Activated naive CD4-positive, alpha-beta T cell treated with anti-CD3 and anti-CD28 coated beads, Interleukin-2, amount 10 ng/mL, durations not matched to agents 7 days and 5 days (primary cell): ENCODE data around the gene TMEM108.
"Not testable (repeated sequence)": the region's sequence is repeated elsewhere in the genome, so short reads cannot be mapped to it uniquely, and the experiment has no call there.

Experiments
- CTCF ChIA-PET: fragments of 350-600 bp; sonication (Branson Sonifier 250); formaldehyde crosslinking; loops from one replicate; lab custom pipeline; 2021; ENCODE audit warnings: antibody characterized with exemption; lab: Charles Lee
- DNase-seq: peaks from one replicate; pipeline ENCODE4 v3.0.0-alpha.2; 2020
- H3K27ac Mint-ChIP-seq: one replicate; pipeline ENCODE4 v1.8.0; 2021; ENCODE audit warnings: mild to moderate bottlenecking, moderate library complexity, mixed read lengths
- H3K27me3 Mint-ChIP-seq: one replicate; pipeline ENCODE4 v1.8.0; 2021; ENCODE audit warnings: mild to moderate bottlenecking, mixed read lengths
- H3K36me3 Mint-ChIP-seq: one replicate; pipeline ENCODE4 v1.8.0; 2021; ENCODE audit warnings: mixed read lengths
- H3K4me1 Mint-ChIP-seq: one replicate; pipeline ENCODE4 v1.8.0; 2021; ENCODE audit warnings: mixed read lengths
- H3K4me3 Mint-ChIP-seq: one replicate; pipeline ENCODE4 v1.8.0; 2021; ENCODE audit warnings: mild to moderate bottlenecking, moderate library complexity, mixed read lengths
- H3K9me3 Mint-ChIP-seq: one replicate; pipeline ENCODE4 v1.8.0; 2021; ENCODE audit warnings: mixed read lengths

TMEM108 gene

GRCh38 chr3:133038089-133038730, at the start of gene TMEM108:
TSS of gene TMEM108 (plus strand) at chr3:133038391.
- DNase-seq: peak; percentile 44

GRCh38 chr3:132995971-132996370, 42.2 kb upstream of the TMEM108 start:
- no peaks in the 10 kb centered on the region for H3K4me1 Mint-ChIP-seq
- no peak overlapping the region for H3K4me3 Mint-ChIP-seq
- DNase-seq: no peak
- H3K36me3 Mint-ChIP-seq: no peaks in the 10 kb centered on the region
- H3K27ac Mint-ChIP-seq: no peak overlapping the region
- no peaks in the 10 kb centered on the region for H3K9me3 Mint-ChIP-seq
- CTCF ChIA-PET: no interaction called here
- no peaks in the 10 kb centered on the region for H3K27me3 Mint-ChIP-seq

More at GRCh38 chr3:133038089-133038730, at the start of gene TMEM108:
- Mint-ChIP-seq H3K27me3 (peaks cover 47% of the 10 kb centered on the region), H3K36me3 (no peaks in the 10 kb centered on the region), H3K4me3 (peak within 1 kb of the TSS; percentile 28), H3K27ac (no peak within 1 kb of the TSS), H3K9me3 (no peaks in the 10 kb centered on the region), H3K4me1 (peaks cover 4% of the 10 kb centered on the region)
- CTCF ChIA-PET: no interaction called here

- no peak overlapping the region for H3K4me3 Mint-ChIP-seq
- no peaks in the 10 kb centered on the region for H3K36me3 Mint-ChIP-seq
- CTCF ChIA-PET: no interaction called here
Observed at GRCh38 chr3:132997404-132998185, 40.6 kb upstream of the TMEM108 start.

GRCh38 chr3:133005032-133005431, 33.2 kb upstream of the TMEM108 start:
- H3K36me3 Mint-ChIP-seq, H3K4me1 Mint-ChIP-seq, DNase-seq, H3K27me3 Mint-ChIP-seq, H3K9me3 Mint-ChIP-seq, H3K4me3 Mint-ChIP-seq, H3K27ac Mint-ChIP-seq: not testable (repeated sequence)
- CTCF ChIA-PET: interaction anchor here (0.7 kb wide), 1 partner anchor 1672 kb away, joined by 3 read pairs; no protein-coding TSS in a partner anchor

More at GRCh38 chr3:132997404-132998185, 40.6 kb upstream of the TMEM108 start:
- H3K27ac Mint-ChIP-seq: no peak overlapping the region
- H3K27me3 Mint-ChIP-seq: no peaks in the 10 kb centered on the region
- no peak for DNase-seq
- no peaks in the 10 kb centered on the region for H3K4me1 Mint-ChIP-seq
- no peaks in the 10 kb centered on the region for H3K9me3 Mint-ChIP-seq

- no peaks in the 10 kb centered on the region for H3K4me1 Mint-ChIP-seq
Observed at GRCh38 chr3:133007601-133008000, 30.6 kb upstream of the TMEM108 start.

GRCh38 chr3:133014325-133014724, 23.9 kb upstream of the TMEM108 start:
- DNase-seq: no peak
- Mint-ChIP-seq H3K4me1 (no peaks in the 10 kb centered on the region), H3K27ac (no peak overlapping the region), H3K27me3 (no peaks in the 10 kb centered on the region), H3K36me3 (no peaks in the 10 kb centered on the region), H3K4me3 (no peak overlapping the region), H3K9me3 (peaks cover 15% of the 10 kb centered on the region)
- CTCF ChIA-PET: no interaction called here

More at GRCh38 chr3:133007601-133008000, 30.6 kb upstream of the TMEM108 start:
- no peaks in the 10 kb centered on the region for H3K27me3 Mint-ChIP-seq
- H3K27ac Mint-ChIP-seq: no peak overlapping the region
- no peaks in the 10 kb centered on the region for H3K36me3 Mint-ChIP-seq
- CTCF ChIA-PET: no interaction called here
- DNase-seq: no peak
- H3K4me3 Mint-ChIP-seq: no peak overlapping the region
- peaks cover 15% of the 10 kb centered on the region for H3K9me3 Mint-ChIP-seq

GRCh38 chr3:133015573-133015972, 22.6 kb upstream of the TMEM108 start:
- H3K27me3 Mint-ChIP-seq, CTCF ChIA-PET, H3K9me3 Mint-ChIP-seq, H3K27ac Mint-ChIP-seq, DNase-seq, H3K4me1 Mint-ChIP-seq, H3K4me3 Mint-ChIP-seq, H3K36me3 Mint-ChIP-seq: not testable (repeated sequence)

- no peaks in the 10 kb centered on the region for H3K4me1 Mint-ChIP-seq
- H3K9me3 Mint-ChIP-seq: peaks cover 8% of the 10 kb centered on the region
- H3K27ac Mint-ChIP-seq: no peak overlapping the region
- no peak overlapping the region for H3K4me3 Mint-ChIP-seq
- no peak for DNase-seq
- no peaks in the 10 kb centered on the region for H3K36me3 Mint-ChIP-seq
- H3K27me3 Mint-ChIP-seq: no peaks in the 10 kb centered on the region
- CTCF ChIA-PET: no interaction called here
Observed at GRCh38 chr3:133016838-133017309, 21.3 kb upstream of the TMEM108 start.

- Mint-ChIP-seq H3K4me1 (no peaks in the 10 kb centered on the region), H3K36me3 (no peaks in the 10 kb centered on the region), H3K27ac (no peak overlapping the region), H3K27me3 (no peaks in the 10 kb centered on the region), H3K9me3 (no peaks in the 10 kb centered on the region), H3K4me3 (no peak overlapping the region)
- CTCF ChIA-PET: interaction anchor here (1.6 kb wide), 1 partner anchor 88 kb away, joined by 5 read pairs; no protein-coding TSS in a partner anchor
- DNase-seq: no peak
Observed at GRCh38 chr3:133018921-133019320, 19.3 kb upstream of the TMEM108 start.

- Mint-ChIP-seq H3K36me3 (no peaks in the 10 kb centered on the region), H3K9me3 (no peaks in the 10 kb centered on the region), H3K27ac (no peak overlapping the region), H3K27me3 (no peaks in the 10 kb centered on the region), H3K4me1 (no peaks in the 10 kb centered on the region), H3K4me3 (no peak overlapping the region)
- no peak for DNase-seq
- CTCF ChIA-PET: no interaction called here
Observed at GRCh38 chr3:133021206-133021605, 17.0 kb upstream of the TMEM108 start.

- H3K27me3 Mint-ChIP-seq: no peaks in the 10 kb centered on the region
- H3K27ac Mint-ChIP-seq: no peak overlapping the region
- CTCF ChIA-PET: no interaction called here
- H3K4me1 Mint-ChIP-seq: no peaks in the 10 kb centered on the region
- H3K9me3 Mint-ChIP-seq: no peaks in the 10 kb centered on the region
- no peak overlapping the region for H3K4me3 Mint-ChIP-seq
- no peaks in the 10 kb centered on the region for H3K36me3 Mint-ChIP-seq
- DNase-seq: no peak
Observed at GRCh38 chr3:133023362-133023761, 14.8 kb upstream of the TMEM108 start.

GRCh38 chr3:133025546-133025945, 12.6 kb upstream of the TMEM108 start:
- no peak for DNase-seq
- Mint-ChIP-seq H3K9me3 (no peaks in the 10 kb centered on the region), H3K4me1 (no peaks in the 10 kb centered on the region), H3K27me3 (no peaks in the 10 kb centered on the region), H3K36me3 (no peaks in the 10 kb centered on the region), H3K4me3 (no peak overlapping the region), H3K27ac (no peak overlapping the region)
- CTCF ChIA-PET: no interaction called here

- Mint-ChIP-seq H3K27ac (no peak overlapping the region), H3K27me3 (peaks cover 8% of the 10 kb centered on the region), H3K4me3 (no peak overlapping the region), H3K36me3 (no peaks in the 10 kb centered on the region), H3K9me3 (no peaks in the 10 kb centered on the region), H3K4me1 (no peaks in the 10 kb centered on the region)
- CTCF ChIA-PET: no interaction called here
- no peak for DNase-seq
Observed at GRCh38 chr3:133032301-133032700, 5.9 kb upstream of the TMEM108 start.

- Mint-ChIP-seq H3K9me3 (no peaks in the 10 kb centered on the region), H3K4me3 (peak overlapping the region; percentile 28), H3K36me3 (no peaks in the 10 kb centered on the region), H3K27me3 (peaks cover 47% of the 10 kb centered on the region), H3K4me1 (peaks cover 4% of the 10 kb centered on the region), H3K27ac (no peak overlapping the region)
- CTCF ChIA-PET: no interaction called here
- no peak for DNase-seq
Observed at GRCh38 chr3:133037436-133037835, 755 bp upstream of the TMEM108 start.
